GM18868 (cell line): ENCODE results near the gene ASPA.
"Not testable (repeated sequence)": the region's sequence is repeated elsewhere in the genome, so short reads cannot be mapped to it uniquely, and the experiment has no call there.

Experiments used
- ATAC-seq: cut with Tn5 transposase; IDR thresholded peaks from one replicate; pipeline ENCODE4 v1.9.1; 2021; ENCODE audit warnings: mild to moderate bottlenecking, moderate library complexity; ENCODE audit not compliant: unreplicated experiment

ASPA gene

GRCh38 chr17:3507071-3507470 lies 31.3 kb downstream of the ASPA start:
- no peak for ATAC-seq

- no peak for ATAC-seq
Measured at GRCh38 chr17:3507869-3508268, 32.1 kb downstream of the ASPA start.

DNA sequence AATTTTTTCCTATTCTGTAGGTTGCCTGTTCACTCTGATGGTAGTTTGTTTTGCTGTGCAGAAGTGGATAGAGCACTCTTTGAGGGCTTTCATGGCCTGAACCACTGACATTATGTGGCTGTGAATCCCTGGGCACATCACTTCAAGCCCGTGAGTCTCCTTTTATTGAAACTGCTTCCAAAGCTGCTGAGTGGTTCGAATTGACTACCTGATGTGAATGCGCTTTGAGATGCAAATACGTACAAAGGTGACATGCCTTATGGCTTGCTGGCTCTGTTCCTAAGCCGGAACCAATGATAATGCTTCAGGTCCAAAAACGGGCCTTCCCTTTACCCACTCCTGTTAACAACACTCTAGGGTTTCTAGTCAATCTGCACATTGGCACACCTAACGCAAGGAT lies 34.3 kb downstream of the ASPA start:
- ATAC-seq = no peak

- ATAC-seq = no peak
Measured at GRCh38 chr17:3511852-3512504, 36.2 kb downstream of the ASPA start.

DNA sequence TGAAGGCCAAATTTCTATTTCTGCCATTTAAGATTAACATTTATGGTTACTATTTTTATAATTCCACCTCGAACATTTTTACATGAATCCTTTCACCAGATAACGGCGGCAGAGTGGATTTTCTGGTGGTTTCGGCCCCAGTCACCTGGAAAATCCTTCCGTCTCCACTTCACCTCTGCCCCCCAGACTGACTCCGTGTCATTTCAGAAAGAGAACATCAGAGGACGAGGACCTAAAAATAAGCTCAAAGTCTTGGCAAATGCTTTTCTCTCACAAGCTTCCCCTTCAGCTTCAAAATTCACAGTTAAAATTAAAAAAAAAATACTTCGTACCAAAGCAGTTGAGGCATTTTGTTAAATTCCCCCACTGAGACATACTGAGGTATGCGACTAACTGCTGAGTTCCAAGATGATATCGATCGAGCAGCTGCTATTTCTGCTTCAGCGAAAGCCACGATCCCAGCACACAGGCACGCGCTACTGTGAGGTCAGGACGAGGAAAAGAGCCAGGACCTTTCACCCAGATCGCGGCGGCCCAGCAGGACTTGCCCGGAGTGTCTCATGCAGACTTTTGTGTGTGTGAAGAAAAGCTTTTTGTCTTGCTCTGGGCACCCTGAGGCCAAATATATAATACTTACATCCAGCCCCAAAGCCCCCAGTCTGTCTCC lies 36.8 kb downstream of the ASPA start:
- ATAC-seq = no peak

- no peak for ATAC-seq
Measured at GRCh38 chr17:3513305-3514035, 37.7 kb downstream of the ASPA start.

DNA sequence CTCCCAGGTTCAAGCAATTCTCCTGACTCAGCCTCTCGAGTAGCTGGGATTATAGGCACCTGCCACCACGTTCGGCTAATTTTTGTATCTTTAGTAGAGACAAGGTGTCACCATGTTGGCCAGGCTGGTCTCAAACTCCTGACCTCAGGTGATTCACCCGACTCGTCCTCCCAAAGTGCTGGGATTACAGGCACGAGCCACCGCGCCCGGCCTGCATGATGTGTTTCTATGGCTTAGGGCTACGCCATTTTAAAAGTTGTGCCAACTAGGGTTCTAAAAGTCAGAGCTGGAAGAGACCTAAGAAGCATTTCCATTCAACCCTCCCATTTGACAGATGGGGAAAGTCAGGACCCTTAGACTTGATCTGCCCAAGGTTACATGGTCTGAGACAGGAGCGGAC lies 38.4 kb downstream of the ASPA start:
- ATAC-seq = not testable (repeated sequence)

DNA sequence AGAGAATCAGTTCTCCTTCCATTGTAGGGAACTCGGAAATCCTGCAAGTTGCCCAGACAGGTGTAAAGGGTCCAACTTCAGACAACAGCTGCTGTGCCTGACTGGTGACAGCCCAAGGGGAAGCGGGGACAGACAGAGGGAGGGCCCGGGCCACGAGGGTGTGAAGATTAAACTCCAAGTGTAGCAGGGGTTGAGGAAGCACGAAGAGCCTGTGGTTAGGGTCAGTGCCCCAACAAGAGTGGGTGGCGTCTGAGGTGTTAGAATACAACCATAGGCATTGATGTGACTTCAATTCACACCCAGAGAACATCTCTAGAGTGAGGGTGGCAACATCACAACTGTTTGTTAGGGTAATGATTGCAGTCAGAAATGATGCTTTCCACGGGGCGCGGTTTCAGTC lies 39.1 kb downstream of the ASPA start:
- no peak for ATAC-seq

GRCh38 chr17:3519472-3519871 lies 43.7 kb downstream of the ASPA start:
- ATAC-seq = not testable (repeated sequence)

DNA sequence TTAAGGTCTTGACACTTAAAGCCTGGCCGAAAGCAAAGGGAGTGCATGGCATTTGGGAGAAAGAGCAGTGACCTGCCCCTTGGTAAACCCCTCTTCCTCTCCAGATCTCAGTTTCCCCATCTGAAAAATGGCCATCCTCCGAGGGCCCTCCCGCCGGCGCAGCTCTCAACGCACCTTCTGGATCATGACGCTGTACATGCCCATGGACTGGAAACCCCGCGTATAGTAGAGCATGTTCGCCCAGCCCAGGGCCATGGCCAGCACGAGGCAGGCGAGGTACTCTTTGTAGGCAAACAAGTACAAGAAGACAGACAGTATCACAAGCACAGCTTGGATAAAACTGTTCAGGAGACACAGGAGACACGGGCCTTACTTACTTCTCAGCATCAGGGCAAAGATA lies 48.2 kb downstream of the ASPA start:
- no peak for ATAC-seq

DNA sequence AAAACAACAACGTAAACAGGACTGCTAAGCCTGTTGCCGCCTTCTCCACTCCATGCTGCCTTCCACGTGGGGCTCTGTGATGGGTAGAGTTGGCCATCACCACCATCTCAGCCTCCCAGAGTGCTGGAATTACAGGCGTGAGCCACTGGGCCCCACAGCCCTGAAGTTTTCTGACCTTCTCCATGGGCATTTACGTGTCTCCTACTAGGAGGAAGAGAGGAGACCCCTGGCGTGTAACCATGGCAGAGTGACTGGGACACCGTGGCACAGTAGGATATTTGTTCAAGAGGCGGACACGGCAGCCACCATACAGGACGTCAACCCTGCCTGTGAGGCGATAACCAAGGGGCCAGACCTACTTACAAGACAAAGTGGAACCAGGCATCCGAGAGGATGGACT lies 50.7 kb downstream of the ASPA start:
- ATAC-seq = no peak

DNA sequence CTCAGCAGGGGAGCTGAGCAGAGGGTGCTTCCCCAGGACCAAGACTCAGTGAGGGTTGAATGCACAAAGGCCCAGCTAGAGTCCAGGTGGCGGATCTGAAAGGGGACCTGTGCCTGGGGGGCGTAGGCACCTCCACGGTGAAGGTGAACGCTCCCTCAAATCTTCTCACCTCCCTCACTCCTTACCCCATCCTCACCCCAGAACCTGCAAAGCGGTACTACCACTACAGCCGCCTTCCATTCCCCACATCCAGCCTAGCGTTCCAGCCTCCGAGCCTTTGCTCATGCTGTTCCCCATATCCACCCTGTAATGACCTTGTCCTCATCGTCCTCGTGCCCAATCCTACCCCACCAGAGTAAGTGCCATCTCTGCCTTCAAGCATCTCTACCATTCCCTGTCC lies 51.2 kb downstream of the ASPA start:
- ATAC-seq = no peak

GRCh38 chr17:3527468-3527867 lies 51.7 kb downstream of the ASPA start:
- ATAC-seq = no peak

GRCh38 chr17:3527896-3528295 lies 52.1 kb downstream of the ASPA start:
- no peak for ATAC-seq

GRCh38 chr17:3528403-3528851 lies 52.6 kb downstream of the ASPA start:
- ATAC-seq = no peak

- ATAC-seq = no peak
Measured at GRCh38 chr17:3528880-3529511, 53.2 kb downstream of the ASPA start.

DNA sequence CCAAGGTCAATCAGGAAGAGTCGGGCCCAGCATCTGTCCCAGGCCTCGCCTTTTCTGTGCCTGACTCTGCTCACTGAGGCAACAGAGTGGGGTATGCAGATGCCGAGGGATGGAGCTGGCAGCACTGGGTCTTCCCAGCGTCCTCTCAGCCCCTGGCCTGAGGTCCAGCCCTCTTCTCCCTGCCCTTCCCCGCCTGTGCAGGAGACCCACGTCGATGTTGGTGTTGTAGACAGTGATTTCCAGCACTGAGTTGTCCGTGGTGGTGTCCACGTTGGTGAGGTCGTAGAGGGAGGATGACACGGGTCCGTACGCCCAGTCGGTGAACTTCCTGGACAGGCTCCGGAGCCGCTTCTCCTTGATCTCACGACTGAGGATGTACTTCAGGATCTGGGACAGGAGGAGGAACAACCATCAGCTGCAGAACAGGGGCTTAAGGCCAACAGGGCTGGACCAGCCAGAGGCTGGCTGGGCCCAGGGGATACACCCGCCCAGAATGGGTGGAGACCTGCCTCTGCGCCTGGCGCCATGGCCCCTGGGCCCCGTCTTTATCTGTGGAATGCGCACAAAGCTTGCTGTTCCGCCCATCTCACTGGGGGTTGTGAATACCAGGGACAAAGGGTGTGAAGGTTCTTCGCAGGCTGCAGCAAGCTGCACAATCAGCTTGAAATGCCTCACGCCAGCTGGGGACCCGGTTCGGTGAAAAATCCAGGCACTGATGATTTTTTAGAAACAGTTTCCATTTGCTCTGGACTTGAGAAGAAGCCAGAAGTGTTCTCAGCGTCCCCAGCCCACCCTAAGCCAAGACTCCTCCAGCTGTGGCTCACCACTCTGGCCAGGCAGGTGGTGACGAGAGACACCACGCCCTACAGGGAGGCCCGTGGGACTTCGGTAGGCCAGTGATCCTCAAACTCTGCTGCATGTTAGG lies 54.3 kb downstream of the ASPA start:
- ATAC-seq = no peak

DNA sequence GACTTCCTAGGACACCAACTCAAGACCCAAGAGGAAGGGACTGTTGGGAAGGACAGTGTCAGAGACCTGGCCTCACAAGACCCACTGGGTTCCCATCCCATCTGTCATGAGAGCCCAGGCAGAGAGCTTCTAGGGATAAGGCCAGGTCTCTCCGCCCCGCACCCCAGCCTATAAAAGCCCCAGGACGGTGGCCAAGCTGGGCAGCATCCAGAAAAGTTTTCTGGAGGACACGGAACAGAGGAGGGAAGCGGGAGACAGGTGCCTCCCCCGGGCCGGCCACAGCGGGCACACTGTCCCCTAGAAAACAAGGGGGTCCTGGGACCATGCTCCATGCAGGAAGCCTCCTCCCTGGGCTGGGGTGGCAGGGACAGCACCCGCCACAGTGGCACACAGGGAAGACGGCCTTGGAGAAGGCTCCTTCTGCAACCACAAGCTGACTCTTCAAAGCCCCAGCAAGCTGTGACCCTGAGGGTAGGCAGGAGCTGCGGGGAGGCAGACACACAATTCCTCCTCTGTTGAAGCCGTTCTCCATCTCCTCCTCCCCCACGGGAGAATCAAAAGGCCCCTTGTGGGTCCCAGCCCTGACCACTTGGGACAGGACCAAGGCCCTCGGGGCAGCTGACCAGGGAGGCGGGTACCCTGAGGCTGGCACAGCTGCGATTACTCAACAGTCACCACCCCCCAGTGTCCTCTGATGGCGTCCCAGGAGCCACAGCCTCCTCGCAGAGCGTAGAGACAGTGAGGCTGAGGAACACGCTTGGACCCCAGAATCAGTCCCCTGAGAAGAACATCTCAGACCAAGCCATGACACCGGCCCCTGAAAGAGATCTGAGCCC lies 55.7 kb downstream of the ASPA start:
- no peak for ATAC-seq

DNA sequence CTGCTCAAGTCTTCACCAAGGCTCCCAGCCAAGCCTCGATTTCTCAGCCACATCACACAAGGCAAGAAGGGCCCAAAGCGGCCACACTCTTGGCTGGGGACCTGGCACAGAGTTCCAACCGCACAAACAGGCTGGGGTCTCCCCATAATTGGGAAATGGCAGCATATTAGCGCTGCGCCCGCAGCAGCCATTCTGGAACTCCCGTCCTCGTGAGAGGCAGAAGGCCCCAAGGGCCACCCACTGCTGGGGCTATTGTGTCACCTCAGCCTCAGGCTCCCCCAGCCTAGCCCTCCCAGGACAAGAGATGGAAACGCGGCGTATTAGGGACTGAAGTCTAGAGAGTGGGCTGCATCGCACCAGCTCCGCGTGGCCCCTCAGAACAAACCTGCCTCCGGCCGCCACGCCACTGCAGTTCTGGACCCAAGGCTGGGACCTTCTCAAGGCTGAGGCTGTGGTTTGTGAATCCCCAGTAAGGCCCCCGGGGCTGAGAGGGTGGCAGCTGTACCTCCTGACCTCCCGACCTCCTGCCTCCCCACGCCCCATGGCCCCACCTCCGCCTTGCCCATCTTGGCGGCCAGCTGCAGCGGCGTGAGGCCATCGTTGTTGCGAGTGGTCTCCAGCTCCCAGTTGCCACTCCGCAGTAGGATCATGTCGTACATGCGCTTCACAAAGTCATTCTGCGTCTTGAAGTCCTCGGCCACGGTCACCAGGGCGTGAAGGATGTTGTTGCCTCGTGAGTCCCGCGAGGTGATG lies 56.5 kb downstream of the ASPA start:
- ATAC-seq = no peak
